HG02970 (cell line): ENCODE results near the gene CCIN.
A peak's percentile ranks its signal among the peaks of the same experiment; 100 is the strongest.
"Not testable (repeated sequence)": the region's sequence is repeated elsewhere in the genome, so short reads cannot be mapped to it uniquely, and the experiment has no call there.

Source experiments
- ATAC-seq: cut with Tn5 transposase; IDR thresholded peaks from one replicate; pipeline ENCODE4 v1.9.1; 2021; ENCODE audit warnings: mild to moderate bottlenecking, moderate library complexity, moderate number of reproducible peaks; ENCODE audit not compliant: unreplicated experiment, low FRiP score

Gene CCIN

DNA sequence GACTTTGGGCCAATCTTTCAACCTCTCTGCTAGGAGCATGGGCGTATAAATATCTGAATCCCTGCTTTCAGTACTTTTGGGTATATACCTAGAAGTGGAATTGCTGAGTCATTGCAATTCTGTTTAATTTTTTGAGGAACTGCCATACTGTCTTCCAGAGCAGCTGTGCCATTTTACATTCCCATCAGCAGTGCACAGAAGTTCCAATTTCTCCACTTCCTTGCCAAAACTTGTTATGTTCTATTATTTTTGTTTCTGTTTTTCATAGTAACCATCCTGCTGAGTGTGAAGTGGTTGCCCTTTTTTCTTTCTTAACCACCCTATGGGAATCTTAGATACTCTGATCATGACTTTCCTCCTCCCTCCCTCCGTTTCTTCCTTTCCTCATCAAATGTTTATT lies 11.1 kb upstream of the CCIN start:
- no peak for ATAC-seq

GRCh38 chr9:36158917-36159316 lies 10.3 kb upstream of the CCIN start:
- no peak for ATAC-seq

DNA sequence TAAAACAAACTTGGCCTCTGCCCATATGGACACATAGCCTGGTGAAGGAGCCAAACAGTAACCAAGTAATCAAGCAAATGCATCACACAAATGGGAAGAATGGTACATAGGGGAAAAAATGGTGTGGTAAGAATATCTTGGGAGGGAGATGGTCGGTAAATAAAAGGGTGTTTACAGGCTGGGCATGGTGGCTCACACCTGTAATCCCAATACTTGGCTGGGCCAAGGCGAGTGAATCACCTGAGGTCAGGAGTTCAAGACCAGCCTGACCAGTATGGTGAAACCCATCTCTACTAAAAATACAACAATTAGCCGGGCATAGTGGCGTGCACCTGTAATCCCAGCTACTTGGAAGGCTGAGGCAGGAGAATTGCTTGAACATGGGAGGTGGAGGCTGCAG lies 9.7 kb upstream of the CCIN start:
- ATAC-seq, result not testable (repeated sequence)

- not testable (repeated sequence) for ATAC-seq
Measured at GRCh38 chr9:36160126-36160525, 9.1 kb upstream of the CCIN start.

GRCh38 chr9:36161187-36161586 lies 8.0 kb upstream of the CCIN start:
- ATAC-seq, result no peak

DNA sequence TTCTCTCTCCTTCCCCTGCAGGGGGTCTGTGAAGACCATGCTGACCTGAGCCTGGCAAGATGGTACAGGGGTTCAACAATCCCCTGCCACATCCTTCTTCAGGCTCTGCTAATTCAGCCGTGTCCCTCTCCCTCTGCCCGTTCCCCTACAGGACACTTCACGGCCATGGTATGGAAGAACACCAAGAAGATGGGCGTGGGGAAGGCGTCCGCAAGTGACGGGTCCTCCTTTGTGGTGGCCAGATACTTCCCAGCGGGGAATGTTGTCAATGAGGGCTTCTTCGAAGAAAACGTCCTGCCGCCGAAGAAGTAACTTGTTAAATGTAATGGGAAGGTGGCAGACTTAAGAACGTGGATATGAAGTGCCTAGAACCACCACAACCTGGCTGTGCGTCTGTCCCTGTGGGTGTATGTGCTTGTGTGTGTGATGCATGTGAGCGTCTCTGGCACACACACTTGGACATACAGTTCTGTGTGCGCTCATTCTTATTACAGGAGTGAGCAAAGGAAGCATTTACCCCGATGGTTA lies 6.9 kb upstream of the CCIN start:
- ATAC-seq, result no peak

GRCh38 chr9:36163049-36163785 lies 6.0 kb upstream of the CCIN start:
- no peak for ATAC-seq

DNA sequence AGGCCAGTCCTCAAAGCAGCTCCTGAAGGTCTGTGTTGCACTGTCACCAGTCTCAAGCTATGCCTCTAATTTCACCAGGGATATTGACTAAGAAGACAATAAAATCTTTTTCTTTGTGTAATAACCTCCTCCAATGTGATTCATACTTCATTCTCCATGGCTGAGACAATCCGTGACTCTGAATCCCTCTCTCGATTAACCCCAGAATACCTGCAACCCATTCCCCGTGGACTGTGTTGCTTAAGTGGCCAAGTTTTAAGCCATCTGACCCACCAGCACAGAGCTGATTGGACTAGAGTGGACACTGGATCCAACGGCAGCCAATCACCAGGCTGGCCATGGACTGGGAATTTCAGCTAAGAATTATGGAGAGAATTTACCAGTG lies 5.4 kb upstream of the CCIN start:
- no peak for ATAC-seq

GRCh38 chr9:36164372-36164771 lies 4.8 kb upstream of the CCIN start:
- ATAC-seq, result no peak

- no peak for ATAC-seq
Measured at GRCh38 chr9:36164989-36165388, 4.2 kb upstream of the CCIN start.

DNA sequence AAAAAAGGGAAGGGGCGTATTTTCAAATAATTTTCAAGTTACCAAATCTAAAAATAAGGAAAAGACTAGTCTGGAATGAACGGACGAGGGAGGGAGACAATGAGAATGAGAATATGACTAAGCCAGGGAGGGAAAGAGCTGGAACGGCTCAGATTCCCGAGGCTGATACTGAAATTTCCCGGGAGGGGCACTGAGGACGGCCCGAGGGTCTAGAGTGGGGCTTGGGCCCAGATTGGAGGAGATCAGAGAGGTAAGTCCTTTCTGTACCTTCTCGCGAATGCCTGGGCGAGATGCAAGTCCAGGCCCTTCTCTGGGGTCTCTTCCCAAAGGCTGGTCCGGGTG lies 3.4 kb upstream of the CCIN start:
- ATAC-seq, result no peak

DNA sequence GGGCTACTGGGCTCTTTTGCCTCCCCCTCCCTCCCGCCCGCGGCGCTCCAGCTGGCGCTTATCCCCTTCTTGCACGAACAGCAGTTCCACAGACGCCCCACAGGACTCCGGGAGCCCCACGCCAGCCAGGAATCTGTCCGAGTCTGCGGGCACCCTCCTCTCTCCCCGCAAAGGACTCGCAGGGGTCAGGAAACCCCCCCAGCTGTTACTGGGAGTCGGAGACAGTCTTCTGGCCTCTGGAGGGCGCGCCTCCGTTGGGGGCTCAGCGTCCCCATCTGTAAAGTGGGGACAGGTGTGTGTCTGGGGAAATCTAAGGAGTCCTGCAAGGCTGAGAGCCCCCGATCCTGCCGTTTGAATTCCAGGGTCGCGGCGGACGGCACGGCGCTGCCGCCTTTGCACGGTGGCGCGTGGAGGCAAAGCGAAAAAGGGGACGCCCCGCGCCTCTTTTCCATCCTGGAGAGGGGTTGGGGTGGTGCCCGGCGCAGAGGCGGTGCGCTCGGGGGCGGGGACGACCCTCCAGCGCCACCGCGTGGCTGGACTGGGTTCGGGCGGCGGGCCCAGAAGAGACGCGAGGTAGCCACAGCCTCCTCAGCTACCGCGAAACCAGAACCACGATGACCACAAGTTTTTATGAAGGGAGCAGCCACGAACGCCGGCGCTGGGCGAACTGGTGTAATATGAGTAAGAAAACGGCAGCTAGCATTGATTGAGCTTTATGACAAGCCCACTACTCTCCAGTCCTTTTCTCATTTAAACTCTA lies 2.8 kb upstream of the CCIN start:
- peak; percentile 67 for ATAC-seq

DNA sequence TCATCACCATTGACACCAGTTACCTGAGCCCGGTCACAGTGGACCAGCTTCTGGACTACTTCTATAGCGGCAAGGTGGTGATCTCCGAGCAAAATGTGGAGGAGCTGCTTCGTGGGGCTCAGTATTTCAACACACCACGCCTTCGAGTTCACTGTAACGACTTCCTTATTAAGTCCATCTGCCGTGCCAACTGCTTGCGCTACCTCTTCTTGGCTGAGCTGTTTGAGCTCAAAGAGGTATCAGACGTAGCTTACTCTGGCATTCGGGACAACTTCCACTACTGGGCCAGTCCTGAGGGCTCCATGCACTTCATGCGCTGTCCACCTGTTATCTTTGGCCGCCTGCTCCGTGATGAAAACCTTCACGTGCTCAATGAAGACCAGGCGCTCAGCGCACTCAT lies 520 bp downstream of the CCIN start:
- ATAC-seq, result no peak

GRCh38 chr9:36170531-36170930 lies 1.3 kb downstream of the CCIN start:
- ATAC-seq, result no peak

DNA sequence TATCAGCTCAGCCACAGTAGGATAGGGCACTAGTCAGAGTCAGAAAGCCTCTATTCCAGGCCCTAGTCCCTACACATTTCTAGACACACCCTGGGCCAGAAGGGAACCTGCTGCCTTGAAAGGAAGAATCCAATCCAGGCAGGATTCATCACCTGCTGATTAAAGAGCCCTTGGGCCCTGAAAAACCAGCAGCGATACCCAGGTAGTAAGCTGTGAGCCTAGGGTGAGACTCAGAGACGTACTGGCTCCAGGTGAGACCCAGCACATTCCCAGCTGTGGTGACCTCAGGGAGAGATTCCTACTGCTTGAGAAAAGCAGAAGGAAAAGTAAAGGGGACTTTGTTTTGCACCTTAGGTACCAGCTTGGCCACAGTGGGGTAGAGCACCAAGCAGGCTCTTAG lies 4.7 kb downstream of the CCIN start:
- no peak for ATAC-seq

DNA sequence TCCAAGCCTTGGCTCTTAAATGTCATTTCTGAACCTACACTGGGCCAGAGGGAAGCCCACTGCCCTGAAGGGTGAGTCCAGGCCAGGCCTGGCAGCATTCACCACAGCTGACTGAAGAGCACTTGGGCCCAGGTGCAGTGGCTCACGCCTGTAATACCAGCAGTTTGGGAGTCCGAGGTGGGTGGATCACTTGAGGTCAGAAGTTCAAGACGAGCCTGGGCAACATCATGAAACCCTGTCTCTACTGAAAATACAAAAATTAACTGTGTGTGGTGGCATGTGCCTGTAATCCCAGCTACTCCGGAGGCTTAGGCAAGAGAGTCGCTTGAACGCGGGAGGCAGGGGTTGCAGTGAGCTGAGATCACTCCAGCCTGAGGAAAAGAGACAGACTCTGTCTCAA lies 5.1 kb downstream of the CCIN start:
- ATAC-seq, result no peak

GRCh38 chr9:36174731-36175130 lies 5.5 kb downstream of the CCIN start:
- no peak for ATAC-seq

GRCh38 chr9:36175209-36175608 lies 6.0 kb downstream of the CCIN start:
- ATAC-seq, result not testable (repeated sequence)

DNA sequence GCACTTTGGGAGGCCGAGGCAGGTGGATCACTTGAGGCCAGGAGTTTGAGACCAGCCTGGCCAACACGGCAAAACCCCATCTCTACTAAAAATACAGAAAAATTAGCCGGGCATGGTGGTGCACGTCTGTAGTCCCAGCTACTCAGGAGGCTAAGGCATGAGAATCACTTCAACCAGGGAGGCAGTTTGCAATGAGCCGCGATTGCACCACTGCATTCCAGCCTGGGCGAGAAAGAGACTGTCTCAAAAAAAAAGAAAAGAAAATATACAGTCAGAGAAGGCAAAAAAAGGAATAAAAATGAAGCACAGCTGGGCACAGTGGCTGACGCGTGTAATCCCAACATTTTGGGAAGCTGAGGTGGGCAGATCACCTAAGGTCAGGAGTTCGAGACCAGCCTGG lies 7.3 kb downstream of the CCIN start:
- not testable (repeated sequence) for ATAC-seq

GRCh38 chr9:36177571-36177970 lies 8.4 kb downstream of the CCIN start:
- no peak for ATAC-seq

GRCh38 chr9:36180243-36180642 lies 11.1 kb downstream of the CCIN start:
- not testable (repeated sequence) for ATAC-seq

DNA sequence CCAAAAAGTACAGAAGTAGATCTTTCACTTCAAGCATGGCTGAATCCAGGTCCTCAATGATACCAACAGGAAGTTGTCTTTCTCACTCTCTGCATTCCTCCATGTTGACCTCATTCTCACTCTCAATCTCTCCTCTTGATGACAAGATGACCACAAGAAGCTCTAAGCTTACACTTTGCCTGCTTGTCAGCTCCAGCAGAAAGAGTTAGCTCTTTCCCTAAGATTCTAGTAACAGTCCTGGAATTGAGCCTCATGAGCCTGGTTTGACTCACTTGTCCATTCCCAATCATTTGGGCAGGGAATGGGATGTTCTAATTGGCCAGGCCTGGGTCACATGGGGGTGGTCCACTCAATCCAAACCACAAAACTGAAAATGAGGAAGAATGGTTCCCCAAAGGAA lies 18.2 kb downstream of the CCIN start:
- ATAC-seq, result no peak
